Measurements from ENCODE around the gene NFS1. TPM values are rescaled to one million over a fixed set of nuclear protein-coding genes. Genes with fewer than 3 reads are reported as not detected.

The NFS1 gene
- total RNA-seq, 2 experiments from 2014 or later = 10.6 to 11.5 TPM

GRCh38 chr20:35638751-35639150 is 60.4 kb downstream of the NFS1 start:
- Mint-ChIP-seq H3K4me3 (no peak overlapping the region), H3K27me3 (no peaks in the 10 kb centered on the region), H3K27ac (peak overlapping the region; percentile 31), H3K4me1 (ENCODE audit: low read depth) (peaks cover 77% of the 10 kb centered on the region), H3K9me3 (no peaks in the 10 kb centered on the region), H3K36me3 (ENCODE audit: low read depth) (peaks cover 9% of the 10 kb centered on the region)
- intact Hi-C loops (cut with DNase I, micrococcal nuclease) = no loop called here
- no peak overlapping the region for H3K4me3 ChIP-seq (ENCODE audit: low read length)
- CTCF ChIA-PET = interaction anchor here (1.0 kb wide), 1 partner anchor 19 kb away, joined by 4 read pairs; no protein-coding TSS in a partner anchor
- ATAC-seq (ENCODE audit: poor library complexity) (no peak), DNase-seq (no peak)
- TF ChIP-seq, protein P1, sequence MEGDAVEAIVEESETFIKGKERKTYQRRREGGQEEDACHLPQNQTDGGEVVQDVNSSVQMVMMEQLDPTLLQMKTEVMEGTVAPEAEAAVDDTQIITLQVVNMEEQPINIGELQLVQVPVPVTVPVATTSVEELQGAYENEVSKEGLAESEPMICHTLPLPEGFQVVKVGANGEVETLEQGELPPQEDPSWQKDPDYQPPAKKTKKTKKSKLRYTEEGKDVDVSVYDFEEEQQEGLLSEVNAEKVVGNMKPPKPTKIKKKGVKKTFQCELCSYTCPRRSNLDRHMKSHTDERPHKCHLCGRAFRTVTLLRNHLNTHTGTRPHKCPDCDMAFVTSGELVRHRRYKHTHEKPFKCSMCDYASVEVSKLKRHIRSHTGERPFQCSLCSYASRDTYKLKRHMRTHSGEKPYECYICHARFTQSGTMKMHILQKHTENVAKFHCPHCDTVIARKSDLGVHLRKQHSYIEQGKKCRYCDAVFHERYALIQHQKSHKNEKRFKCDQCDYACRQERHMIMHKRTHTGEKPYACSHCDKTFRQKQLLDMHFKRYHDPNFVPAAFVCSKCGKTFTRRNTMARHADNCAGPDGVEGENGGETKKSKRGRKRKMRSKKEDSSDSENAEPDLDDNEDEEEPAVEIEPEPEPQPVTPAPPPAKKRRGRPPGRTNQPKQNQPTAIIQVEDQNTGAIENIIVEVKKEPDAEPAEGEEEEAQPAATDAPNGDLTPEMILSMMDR (IDR thresholded peaks at IDR 0.05) = no peak
- POLR2A ChIA-PET = no interaction called here
- no peak overlapping the region for H3K27ac ChIP-seq (ENCODE audit: low read depth in 1 of 2, low read length in 2 of 2)
- peaks cover 7% of the 10 kb centered on the region for H3K36me3 ChIP-seq (ENCODE audit: insufficient read depth, low read length)
- H3K4me1 ChIP-seq (ENCODE audit: insufficient read depth, low read length) = peaks cover 11% of the 10 kb centered on the region
- no peaks in the 10 kb centered on the region for H3K9me3 ChIP-seq (ENCODE audit: control insufficient read depth in 1 of 2, insufficient read depth in 1 of 2, low read length in 2 of 2)
- H3K27me3 ChIP-seq (ENCODE audit: control insufficient read depth in 1 of 2, insufficient read depth in 2 of 2, low read length in 2 of 2) = no peaks in the 10 kb centered on the region

DNA sequence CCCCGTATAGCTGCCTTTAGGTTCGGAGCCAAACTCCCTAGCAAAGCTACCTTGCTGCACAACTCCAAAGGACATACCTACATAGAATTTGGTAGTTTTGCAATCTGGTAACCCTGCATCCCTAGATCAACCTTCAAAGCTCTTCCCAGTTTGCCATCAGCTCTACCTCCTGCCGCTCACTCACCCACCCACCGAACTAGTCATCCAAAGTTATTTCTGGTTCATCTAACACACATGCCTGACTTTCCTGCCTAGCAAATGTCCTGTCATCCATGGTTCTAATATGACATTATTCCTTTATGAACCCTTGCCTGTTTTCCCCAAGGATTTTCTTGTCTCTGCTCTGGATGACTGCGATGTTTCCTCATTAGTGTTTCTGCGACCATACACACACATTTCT is 61.9 kb downstream of the NFS1 start:
- ChIA-PET POLR2A (no interaction called here), CTCF (interaction anchor here (1.0 to 1.8 kb wide), 2 partner anchors 18 to 22 kb away, joined by 3 to 9 read pairs; no protein-coding TSS in a partner anchor)
- Mint-ChIP-seq H3K27me3 (no peaks in the 10 kb centered on the region), H3K4me1 (ENCODE audit: low read depth) (peaks cover 72% of the 10 kb centered on the region), H3K9me3 (no peaks in the 10 kb centered on the region), H3K27ac (peak overlapping the region; percentile 31), H3K4me3 (no peak overlapping the region), H3K36me3 (ENCODE audit: low read depth) (peaks cover 22% of the 10 kb centered on the region)
- peaks cover 7% of the 10 kb centered on the region for H3K4me1 ChIP-seq (ENCODE audit: insufficient read depth, low read length)
- DNase-seq = no peak
- peaks cover 9% of the 10 kb centered on the region for H3K36me3 ChIP-seq (ENCODE audit: insufficient read depth, low read length)
- no peaks in the 10 kb centered on the region for H3K27me3 ChIP-seq (ENCODE audit: control insufficient read depth in 1 of 2, insufficient read depth in 2 of 2, low read length in 2 of 2)
- intact Hi-C loops (cut with DNase I, micrococcal nuclease) = no loop called here
- H3K27ac ChIP-seq (ENCODE audit: low read depth in 1 of 2, low read length in 2 of 2) = no peak overlapping the region
- H3K9me3 ChIP-seq (ENCODE audit: control insufficient read depth in 1 of 2, insufficient read depth in 1 of 2, low read length in 2 of 2) = no peaks in the 10 kb centered on the region
- H3K4me3 ChIP-seq (ENCODE audit: low read length) = no peak overlapping the region
- ATAC-seq (ENCODE audit: poor library complexity) = no peak
- TF ChIP-seq, protein P1 (IDR thresholded peaks at IDR 0.05) = no peak

DNA sequence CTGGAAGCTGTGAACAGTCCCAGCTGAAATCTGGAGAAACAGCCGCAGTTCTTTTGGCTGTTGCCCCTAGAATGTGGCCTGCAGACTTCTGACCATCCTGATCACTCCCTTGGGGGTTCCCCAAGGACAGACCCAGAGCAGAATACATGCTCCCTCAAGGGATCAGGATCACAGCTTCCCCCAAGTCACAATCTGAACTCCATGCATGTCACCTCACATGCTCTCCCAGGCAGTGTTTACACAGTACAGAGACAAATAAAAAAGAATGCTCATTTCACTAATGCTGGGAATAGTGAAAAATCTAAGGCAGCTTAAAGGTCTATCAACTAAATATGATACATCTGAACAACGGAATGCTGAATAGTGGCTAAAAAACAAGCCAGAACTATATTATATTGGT is 63.1 kb downstream of the NFS1 start:
- DNase-seq = no peak
- no peak for ATAC-seq (ENCODE audit: poor library complexity)
- H3K4me3 ChIP-seq (ENCODE audit: low read length) = no peak overlapping the region
- Mint-ChIP-seq H3K4me1 (ENCODE audit: low read depth) (peaks cover 60% of the 10 kb centered on the region), H3K9me3 (no peaks in the 10 kb centered on the region), H3K27me3 (no peaks in the 10 kb centered on the region), H3K36me3 (ENCODE audit: low read depth) (peaks cover 34% of the 10 kb centered on the region), H3K27ac (peak overlapping the region; percentile 53), H3K4me3 (no peak overlapping the region)
- H3K36me3 ChIP-seq (ENCODE audit: insufficient read depth, low read length) = peaks cover 21% of the 10 kb centered on the region
- H3K27ac ChIP-seq (ENCODE audit: low read depth in 1 of 2, low read length in 2 of 2) = no peak overlapping the region
- intact Hi-C loops (cut with DNase I, micrococcal nuclease) = no loop called here
- TF ChIP-seq, protein P1 (IDR thresholded peaks at IDR 0.05) = no peak
- ChIA-PET CTCF (interaction anchor here (1.8 kb wide), 1 partner anchor 17 kb away, joined by 9 read pairs; no protein-coding TSS in a partner anchor), POLR2A (interaction anchor here (1.4 kb wide), 1 partner anchor 16 kb away, joined by 5 read pairs; no protein-coding TSS in a partner anchor)
- no peaks in the 10 kb centered on the region for H3K9me3 ChIP-seq (ENCODE audit: control insufficient read depth in 1 of 2, insufficient read depth in 1 of 2, low read length in 2 of 2)
- H3K4me1 ChIP-seq (ENCODE audit: insufficient read depth, low read length) = peaks cover 7% of the 10 kb centered on the region
- H3K27me3 ChIP-seq (ENCODE audit: control insufficient read depth in 1 of 2, insufficient read depth in 2 of 2, low read length in 2 of 2) = no peaks in the 10 kb centered on the region
